ENCODE measurements around the gene LEF1.

LEF1 gene

DNA sequence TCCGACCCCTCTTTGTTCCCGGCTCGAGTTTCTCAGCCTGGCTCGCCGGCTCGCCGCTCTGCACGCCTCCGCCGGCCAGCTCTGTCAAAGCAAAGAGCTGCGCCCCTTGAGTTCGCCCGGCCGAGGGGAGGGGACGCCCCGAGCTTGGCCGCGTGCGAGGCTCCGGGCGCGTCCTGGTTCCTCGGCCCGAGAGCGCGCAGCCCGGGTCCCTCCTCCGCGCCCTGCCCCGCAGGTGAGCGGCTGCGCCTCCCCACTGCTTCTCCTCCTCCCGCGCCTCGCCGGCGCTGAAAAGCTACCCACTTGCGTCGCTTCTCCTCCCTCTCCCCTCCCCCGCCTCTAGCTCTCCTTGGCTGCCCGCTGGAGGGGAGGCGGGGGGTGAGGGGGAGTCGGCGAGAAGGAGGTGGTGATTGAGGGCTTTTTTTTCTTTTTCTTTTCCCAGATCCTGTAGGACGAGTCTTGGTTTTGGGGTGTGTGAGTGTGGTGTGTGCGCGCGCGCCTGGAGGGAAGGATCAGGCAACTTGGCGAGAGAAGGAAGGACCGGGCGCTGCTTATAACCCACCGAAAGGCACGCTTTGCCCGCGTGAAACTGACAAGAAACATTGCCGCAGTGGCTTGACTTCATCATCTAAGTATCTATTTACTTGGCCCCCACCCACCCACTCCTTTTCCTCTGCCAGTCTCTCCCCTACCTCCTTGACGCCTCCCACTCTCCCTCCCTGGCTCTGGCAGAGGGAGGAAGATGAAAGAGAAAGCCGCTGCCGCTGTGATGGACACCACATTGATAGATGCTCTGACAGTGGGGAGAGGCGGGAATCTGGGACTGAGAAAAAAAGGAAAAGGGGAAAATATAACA is at the start of gene LEF1:
Gene LEF1, minus strand, starts transcription at position 262 of the 853 bp plus-strand sequence. CDS start 1,165 bp downstream, outside the sequence.
- no peak for DNase-seq (ENCODE audit: low read depth, low spot score)

DNA sequence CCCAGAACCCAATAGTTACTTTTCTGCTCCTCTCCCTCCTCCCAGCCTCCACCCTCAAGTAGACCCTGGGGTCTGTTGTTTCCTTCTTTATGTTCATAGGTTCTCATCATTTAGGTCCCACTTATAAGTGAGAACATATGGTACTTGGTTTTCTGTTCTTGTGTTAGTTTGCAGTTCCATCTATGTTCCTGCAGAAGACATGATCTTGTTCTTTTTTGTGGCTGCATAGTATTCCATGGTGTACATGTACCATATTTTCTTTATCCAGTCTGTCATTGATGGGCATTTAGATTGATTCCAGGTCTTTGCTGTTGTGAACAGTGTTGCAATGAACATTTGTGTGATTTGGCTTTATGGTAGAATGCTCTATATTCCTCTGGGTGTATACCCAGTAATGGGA is 47.8 kb upstream of the LEF1 start:
- DNase-seq (ENCODE audit: low read depth, low spot score), result no peak

GRCh38 chr4:108215055-108215454 is 46.3 kb upstream of the LEF1 start:
- DNase-seq (ENCODE audit: low read depth, low spot score), result no peak

DNA sequence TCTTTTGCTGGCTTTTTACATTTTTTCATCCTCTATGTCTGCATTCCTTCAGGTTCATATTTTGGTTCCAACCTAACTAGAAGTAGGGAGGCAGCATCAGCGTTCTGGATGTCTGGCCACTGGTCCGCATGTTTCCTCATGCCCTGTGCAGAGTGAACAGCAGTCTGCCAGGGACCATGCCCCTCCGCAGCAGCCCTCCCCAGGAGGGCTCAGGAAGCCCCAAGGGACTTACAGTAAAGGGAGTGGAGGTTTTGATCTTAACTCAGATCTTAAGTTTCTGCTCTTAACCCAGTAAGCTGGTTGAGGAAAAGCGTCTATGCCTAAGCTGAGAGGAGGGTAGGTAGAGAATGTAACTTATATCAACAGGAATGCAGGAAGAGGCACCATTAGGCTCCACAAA is 45.0 kb upstream of the LEF1 start:
- DNase-seq (ENCODE audit: low read depth, low spot score), result no peak

GRCh38 chr4:108213308-108213707 is 44.6 kb upstream of the LEF1 start:
- no peak for DNase-seq (ENCODE audit: low read depth, low spot score)

- DNase-seq (ENCODE audit: low read depth, low spot score), result no peak
Observed at GRCh38 chr4:108210989-108211835, 42.5 kb upstream of the LEF1 start.

DNA sequence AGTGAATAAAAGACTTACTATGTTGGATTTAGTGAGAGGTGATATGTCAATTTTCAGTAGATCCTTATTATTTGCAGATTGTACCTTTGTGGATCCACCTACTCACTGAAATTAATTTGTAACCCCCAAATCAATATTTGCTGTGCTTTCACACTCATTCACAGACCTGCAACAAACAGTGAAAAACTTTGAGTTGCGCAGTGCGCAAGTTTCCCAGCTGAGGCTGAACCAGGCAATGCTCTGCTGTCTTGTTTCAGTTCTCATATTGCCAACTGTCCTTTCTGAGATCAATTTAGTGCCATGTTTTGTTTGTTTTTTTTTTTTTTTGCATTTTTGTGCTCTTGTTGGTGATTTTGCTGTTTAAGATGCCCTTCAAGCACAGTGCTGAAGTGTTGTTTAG is 40.8 kb upstream of the LEF1 start:
- DNase-seq (ENCODE audit: low read depth, low spot score), result no peak

- DNase-seq (ENCODE audit: low read depth, low spot score), result no peak
Observed at GRCh38 chr4:108205859-108206258, 37.1 kb upstream of the LEF1 start.

GRCh38 chr4:108204518-108204917 is 35.8 kb upstream of the LEF1 start:
- DNase-seq (ENCODE audit: low read depth, low spot score), result no peak

GRCh38 chr4:108203377-108203776 is 34.6 kb upstream of the LEF1 start:
- DNase-seq (ENCODE audit: low read depth, low spot score), result no peak

DNA sequence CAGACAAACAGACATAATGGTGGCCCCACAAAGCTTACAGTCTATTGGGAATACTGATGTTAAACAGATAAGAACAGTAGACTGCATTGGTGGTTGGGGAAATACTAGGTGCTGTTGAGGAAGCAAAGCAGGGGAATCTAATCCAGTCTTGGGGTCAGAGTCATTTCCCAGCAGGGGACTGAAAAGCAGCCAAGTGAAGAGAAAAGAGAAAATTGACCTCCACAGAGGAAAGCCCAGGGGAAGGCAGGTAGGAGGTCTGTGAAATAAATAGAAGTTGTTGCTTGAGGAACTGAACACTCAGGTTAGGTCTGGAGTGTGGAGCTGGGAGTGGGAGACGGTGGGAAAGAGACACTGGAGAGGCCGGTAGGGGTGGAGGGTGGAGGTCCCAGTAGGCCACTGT is 33.0 kb upstream of the LEF1 start:
- DNase-seq (ENCODE audit: low read depth, low spot score), result no peak

DNA sequence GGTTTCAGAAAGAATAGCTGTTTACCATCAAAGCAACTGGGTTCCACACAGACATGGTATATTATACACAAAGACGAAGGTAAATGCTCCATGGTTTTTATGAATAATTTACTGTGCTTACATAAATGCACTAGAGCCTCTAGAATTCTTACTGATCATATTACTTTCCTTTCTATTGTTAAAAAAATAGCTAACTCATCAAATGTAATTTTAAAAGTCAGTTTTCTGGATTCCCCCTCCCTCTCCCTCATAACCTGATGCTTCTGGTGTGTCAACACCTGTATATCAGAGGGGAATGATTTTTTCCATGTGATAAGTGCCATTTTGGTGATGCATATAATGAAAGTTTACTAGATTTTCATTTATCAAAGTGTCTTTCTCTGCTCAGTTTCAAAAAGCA is 31.1 kb upstream of the LEF1 start:
- no peak for DNase-seq (ENCODE audit: low read depth, low spot score)

DNA sequence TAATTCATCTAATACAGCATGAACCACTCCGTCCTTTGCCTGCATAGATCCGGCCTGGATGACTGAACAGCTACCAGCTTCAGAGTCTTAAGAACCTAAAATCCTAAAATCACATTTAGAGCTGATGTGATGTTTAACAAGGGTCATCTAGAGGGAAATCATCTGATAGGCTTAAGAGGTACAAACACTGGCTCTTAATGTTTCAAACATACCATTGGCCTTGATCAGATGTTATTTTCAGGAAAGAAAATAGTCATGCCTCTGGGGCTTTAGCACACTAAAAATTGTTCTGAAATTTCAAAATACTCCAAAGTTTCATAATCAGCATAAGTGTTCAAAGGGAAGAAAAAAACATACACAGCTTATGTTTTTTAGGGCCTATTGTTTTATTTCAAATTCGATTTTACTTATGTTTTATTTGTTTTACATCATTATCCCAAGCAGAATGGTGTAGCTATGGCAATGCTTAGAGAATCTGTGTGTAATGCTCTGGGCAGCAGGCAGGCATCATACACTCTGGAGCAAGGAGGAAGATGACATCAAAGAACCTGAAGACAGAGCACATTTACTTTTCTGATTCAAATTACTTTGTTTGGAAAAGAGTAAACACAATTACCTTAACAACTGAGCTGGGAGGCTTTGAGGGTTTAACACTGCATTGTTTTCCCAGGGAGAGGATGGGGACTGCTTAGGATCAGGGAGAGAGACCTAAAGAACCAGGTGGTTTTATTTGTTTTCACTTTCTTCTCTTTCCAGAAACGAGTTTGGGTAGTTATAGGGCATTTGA is 25.3 kb upstream of the LEF1 start:
- no peak for DNase-seq (ENCODE audit: low read depth, low spot score)

DNA sequence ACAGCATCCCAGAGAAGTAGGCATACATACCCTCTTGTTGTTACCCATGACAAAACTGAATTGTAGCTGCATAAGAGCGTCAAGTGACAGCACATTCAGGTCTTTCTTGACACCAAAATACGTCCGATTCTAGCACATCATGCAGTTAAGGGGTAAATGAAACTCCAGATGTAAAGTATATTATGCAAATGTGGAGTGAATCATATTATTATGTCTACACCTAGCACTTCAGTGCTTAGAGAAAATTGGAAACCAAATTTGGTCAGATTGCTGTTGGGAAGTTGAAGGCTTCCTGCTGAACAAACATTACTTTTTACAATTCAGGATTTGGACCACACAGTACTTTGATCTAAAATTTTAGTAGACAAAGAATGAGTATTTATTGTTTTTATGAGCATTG is 24.2 kb upstream of the LEF1 start:
- DNase-seq (ENCODE audit: low read depth, low spot score), result no peak

- DNase-seq (ENCODE audit: low read depth, low spot score), result no peak
Observed at GRCh38 chr4:108192056-108192455, 23.3 kb upstream of the LEF1 start.

DNA sequence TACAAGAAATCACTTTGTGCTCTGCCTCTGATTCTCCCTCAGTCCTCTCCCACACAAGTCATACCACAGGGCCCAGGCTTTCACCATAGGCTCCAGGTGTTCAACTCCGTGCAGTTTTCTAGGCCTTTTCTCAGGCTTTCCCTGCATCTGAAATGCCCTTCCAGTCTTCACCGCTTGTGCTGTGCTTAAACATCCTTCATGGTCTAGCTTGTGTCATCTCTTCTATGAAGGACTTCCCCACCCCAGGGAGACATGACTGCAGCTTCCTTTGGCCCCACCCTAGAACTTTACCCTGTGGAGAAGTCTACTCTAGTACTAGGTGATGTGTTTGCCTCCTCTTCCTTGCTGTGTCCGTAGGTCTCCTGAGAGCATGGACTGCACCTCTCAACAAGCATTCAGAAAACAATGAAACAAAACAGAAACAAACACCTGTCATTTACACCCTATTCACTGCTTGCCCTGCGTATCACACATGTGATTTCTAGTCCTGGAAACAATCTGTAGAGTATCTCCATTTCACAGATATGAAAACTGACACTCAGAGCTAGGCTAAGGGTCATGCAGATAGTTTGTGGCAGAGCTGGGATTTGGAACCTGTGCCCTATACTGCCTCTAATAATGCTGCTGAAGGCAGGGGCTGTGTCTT is 22.7 kb upstream of the LEF1 start:
- no peak for DNase-seq (ENCODE audit: low read depth, low spot score)

- no peak for DNase-seq (ENCODE audit: low read depth, low spot score)
Observed at GRCh38 chr4:108188770-108189169, 20.0 kb upstream of the LEF1 start.

- DNase-seq (ENCODE audit: low read depth, low spot score), result no peak
Observed at GRCh38 chr4:108185252-108185651, 16.5 kb upstream of the LEF1 start.

DNA sequence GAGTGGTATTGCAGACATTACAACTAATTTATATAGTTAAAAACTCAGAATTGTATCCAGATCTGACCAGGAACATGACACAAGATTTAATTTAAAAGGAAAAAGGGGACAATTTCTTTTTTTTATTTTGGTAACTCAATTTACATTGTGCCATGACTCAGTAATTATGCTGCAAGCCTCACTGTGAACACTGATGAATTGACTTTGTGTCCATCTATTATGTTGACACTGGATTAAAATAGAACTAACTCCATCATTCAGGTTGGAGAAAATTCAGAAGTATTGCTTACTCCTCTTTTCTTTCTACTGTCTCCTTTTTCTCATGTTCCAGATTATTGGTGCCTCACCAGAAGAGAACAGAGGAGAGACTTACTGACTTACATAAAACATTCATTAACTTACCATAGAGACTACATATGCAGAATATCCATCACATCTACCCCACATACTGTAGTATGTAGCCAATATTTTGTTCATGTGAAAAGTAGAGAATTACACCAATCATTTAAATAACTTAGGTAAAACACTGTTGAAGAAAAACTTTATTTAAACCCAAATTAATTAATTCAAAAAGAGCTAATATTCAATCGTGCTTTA is 15.8 kb upstream of the LEF1 start:
- no peak for DNase-seq (ENCODE audit: low read depth, low spot score)

DNA sequence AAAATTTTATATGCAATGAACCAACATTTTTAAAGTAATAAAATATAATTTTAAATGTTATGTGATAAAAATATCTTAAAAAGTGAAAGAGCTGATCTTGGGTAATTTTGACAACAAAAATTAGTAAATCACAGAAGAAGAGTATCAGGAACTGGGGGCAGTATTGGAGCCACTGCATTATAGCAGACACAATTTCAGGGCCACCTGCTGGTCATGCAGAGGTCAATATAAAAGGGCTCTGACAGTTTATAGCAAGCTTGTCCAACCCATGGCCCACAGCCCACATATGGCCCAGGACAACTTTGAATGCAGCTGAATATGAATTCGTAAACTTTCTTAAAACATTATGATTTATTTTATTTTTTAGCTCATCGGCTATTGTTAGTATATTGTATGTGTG is 13.0 kb upstream of the LEF1 start:
- DNase-seq (ENCODE audit: low read depth, low spot score), result no peak

GRCh38 chr4:108180513-108180912 is 11.8 kb upstream of the LEF1 start:
- no peak for DNase-seq (ENCODE audit: low read depth, low spot score)

All from brain pericyte (primary cell).